Mesenchymal stem cell (in vitro differentiated cells and primary cell): ENCODE results near the gene ZFHX3.

Experiments
- DNase-seq: peaks from one replicate; pipeline ENCODE4 v3.0.0-alpha.2; 2013
- H2AFZ ChIP-seq: one replicate; pipeline ENCODE4 v1.6.1; 2013; ENCODE audit warnings: low read depth, mild to moderate bottlenecking, control low read depth, inconsistent platforms, low read length, moderate library complexity
- H2AK5ac ChIP-seq: 2 replicates; pipeline ENCODE4 v1.6.1; 2013; ENCODE audit warnings: low read length, moderate library complexity, mild to moderate bottlenecking, inconsistent platforms; ENCODE audit not compliant: severe bottlenecking
- H2BK120ac ChIP-seq: one replicate; pipeline ENCODE4 v1.6.1; 2013; ENCODE audit warnings: low read depth, mild to moderate bottlenecking, inconsistent platforms, low read length, moderate library complexity
- H2BK12ac ChIP-seq, 2 experiments: one replicate each; pipeline ENCODE4 v1.6.1; 2013; ENCODE audit warnings: inconsistent platforms in 2 of 2, low read length in 2 of 2, mild to moderate bottlenecking in 2 of 2, moderate library complexity in 2 of 2, control low read depth in 1 of 2
- H2BK15ac ChIP-seq: one replicate; pipeline ENCODE4 v1.6.1; 2013; ENCODE audit warnings: mild to moderate bottlenecking, low read depth, inconsistent platforms; ENCODE audit not compliant: poor library complexity, severe bottlenecking
- H2BK5ac ChIP-seq: 2 replicates; pipeline ENCODE4 v1.6.1; 2013; ENCODE audit warnings: low read depth, mild to moderate bottlenecking, low read length, control low read depth, inconsistent platforms; ENCODE audit not compliant: poor library complexity, severe bottlenecking
- H3K14ac ChIP-seq, 2 experiments: one replicate each; pipeline ENCODE4 v1.6.1; 2013; ENCODE audit warnings: inconsistent platforms in 2 of 2, low read length in 2 of 2, control low read depth in 1 of 2, mild to moderate bottlenecking in 1 of 2, moderate library complexity in 1 of 2
- H3K18ac ChIP-seq, 2 experiments: one replicate each; pipeline ENCODE4 v1.6.1; 2013; ENCODE audit warnings: inconsistent platforms in 2 of 2, low read length in 2 of 2, control low read depth in 1 of 2, low read depth in 1 of 2, mild to moderate bottlenecking in 1 of 2
- H3K23ac ChIP-seq, 2 experiments: one replicate each; pipeline ENCODE4 v1.6.1; 2013; ENCODE audit warnings: inconsistent platforms in 2 of 2, low read length in 2 of 2, mild to moderate bottlenecking in 2 of 2, moderate library complexity in 2 of 2, control low read depth in 1 of 2
- H3K27ac ChIP-seq: 2 replicates; pipeline ENCODE4 v1.5.1; 2013; ENCODE audit warnings: mild to moderate bottlenecking, moderate library complexity, low read length, control low read depth, inconsistent platforms; ENCODE audit not compliant: poor library complexity, severe bottlenecking
- H3K27me3 ChIP-seq, 2 experiments: 2 replicates each; pipeline versions ENCODE4 v1.6.1 to v1.7.0; 2013; ENCODE audit warnings: low read length in 2 of 2, mild to moderate bottlenecking in 2 of 2, moderate library complexity in 2 of 2, control low read depth in 1 of 2, inconsistent platforms in 1 of 2; ENCODE audit not compliant: control insufficient read depth in 1 of 2, insufficient read depth in 1 of 2
- H3K36me3 ChIP-seq, 2 experiments: 2 replicates each; pipeline versions ENCODE4 v1.6.1 to v1.7.0; 2013; ENCODE audit warnings: low read length in 2 of 2, control low read depth in 1 of 2, inconsistent platforms in 1 of 2, low read depth in 1 of 2, mild to moderate bottlenecking in 1 of 2; ENCODE audit not compliant: insufficient read depth in 2 of 2, control insufficient read depth in 1 of 2
- H3K4ac ChIP-seq, 2 experiments: one replicate each; pipeline ENCODE4 v1.6.1; 2013; ENCODE audit warnings: inconsistent platforms in 2 of 2, low read length in 2 of 2, mild to moderate bottlenecking in 2 of 2, moderate library complexity in 2 of 2, control low read depth in 1 of 2, low read depth in 1 of 2
- H3K4me1 ChIP-seq: 2 replicates; pipeline ENCODE4 v1.6.1; 2013; ENCODE audit warnings: low read depth, low read length, control low read depth; ENCODE audit not compliant: control insufficient read depth, insufficient read depth
- H3K4me2 ChIP-seq: 2 replicates; pipeline ENCODE4 v1.6.1; 2013; ENCODE audit warnings: low read length, mild to moderate bottlenecking, inconsistent platforms; ENCODE audit not compliant: poor library complexity, severe bottlenecking
- H3K4me3 ChIP-seq, 2 experiments: 2 replicates each; pipeline versions ENCODE4 v1.5.1 to v1.7.0; 2013; ENCODE audit warnings: low read length in 2 of 2, mild to moderate bottlenecking in 2 of 2, control low read depth in 1 of 2, low read depth in 1 of 2; ENCODE audit not compliant: insufficient read depth in 1 of 2
- H3K79me1 ChIP-seq: replicated peaks from 2 replicates; pipeline ENCODE4 v1.6.1; 2013; ENCODE audit warnings: mild to moderate bottlenecking, control low read depth, low read length, inconsistent platforms; ENCODE audit not compliant: poor library complexity, severe bottlenecking
- H3K9ac ChIP-seq: 2 replicates; pipeline ENCODE4 v1.7.0; 2013; ENCODE audit warnings: mild to moderate bottlenecking, low read length, moderate library complexity
- H3K9me3 ChIP-seq: 2 replicates; pipeline ENCODE4 v1.7.0; 2013; ENCODE audit warnings: mild to moderate bottlenecking, low read length; ENCODE audit not compliant: control insufficient read depth
- H4K8ac ChIP-seq: one replicate; pipeline ENCODE4 v1.6.1; 2013; ENCODE audit warnings: inconsistent platforms, mild to moderate bottlenecking, low read length, moderate library complexity
- H4K91ac ChIP-seq: one replicate; pipeline ENCODE4 v1.6.1; 2013; ENCODE audit warnings: mild to moderate bottlenecking, low read length, inconsistent platforms
- WGBS: methylation state at CpG from one replicate; pipeline ENCODE4 v1.1.7; 2013; ENCODE audit warnings: mixed read lengths; 5-methylcytosine and 5-hydroxymethylcytosine counted together

The ZFHX3 gene

DNA sequence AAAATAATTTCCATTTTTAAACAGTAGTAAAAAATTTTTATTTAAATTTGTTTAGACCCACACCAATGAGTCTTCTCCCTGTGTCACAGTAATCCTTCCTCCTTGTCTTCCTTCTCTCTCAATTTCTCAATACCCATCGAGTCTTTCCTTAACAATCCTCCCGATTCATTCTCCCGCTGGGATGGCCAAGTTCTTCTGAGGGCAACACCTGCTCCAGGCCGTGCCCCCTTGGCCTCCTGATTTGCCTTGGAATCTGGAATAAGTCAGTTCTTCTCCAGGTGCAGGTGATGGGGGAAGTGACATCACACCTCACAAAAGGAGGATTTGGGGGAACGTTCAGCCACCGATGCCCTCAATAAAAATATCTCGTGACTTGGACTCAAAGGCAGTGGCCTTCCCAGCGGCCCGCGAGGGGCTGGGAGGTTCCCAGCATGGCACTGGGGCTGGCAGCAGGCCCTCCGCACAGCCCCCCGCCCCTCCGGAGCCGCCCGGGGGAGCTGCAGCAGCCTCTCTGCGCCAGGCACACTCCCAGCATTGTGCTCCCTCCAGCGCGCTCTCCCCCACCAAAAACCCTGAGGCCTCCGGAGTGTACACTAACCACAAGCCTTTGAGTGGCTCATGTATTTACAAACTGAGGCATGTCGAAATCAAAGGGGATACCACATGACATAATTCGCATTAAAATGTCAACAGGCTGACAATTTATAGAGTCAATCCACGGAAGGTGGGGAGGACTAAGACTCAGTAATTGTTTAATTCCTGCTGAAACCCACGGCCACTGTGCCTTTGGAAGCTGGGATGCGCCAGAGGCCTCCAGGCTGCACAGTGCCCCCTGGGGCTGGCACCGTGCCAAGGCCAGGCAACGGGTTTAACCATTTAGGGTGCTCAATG is 120.5 kb downstream of the ZFHX3 start:
- Histone ChIP-seq H2BK15ac (no peak overlapping the region), H3K4ac (peak overlapping the region; percentile 12 to 35), H3K14ac (no peak overlapping the region), H2AK5ac (no peak overlapping the region), H3K27ac (no peak overlapping the region), H2BK12ac (peak overlapping the region in 1 of 2 experiments; percentile 49), H4K8ac (no peak overlapping the region), H3K4me1 (peaks cover 6% of the 10 kb centered on the region), H3K9ac (no peak overlapping the region), H3K4me2 (peak overlapping the region; percentile 29), H3K79me1 (peaks cover 23% of the 10 kb centered on the region), H2AFZ (no peak overlapping the region), H2BK5ac (no peak overlapping the region), H3K36me3 (no peaks in the 10 kb centered on the region), H3K18ac (peak overlapping the region; percentile 11 to 71), H3K9me3 (no peaks in the 10 kb centered on the region), H3K27me3 (no peaks in the 10 kb centered on the region), H3K23ac (no peak overlapping the region), H4K91ac (peak overlapping the region; percentile 52), H2BK120ac (no peak overlapping the region), H3K4me3 (no peak overlapping the region)
- WGBS: 74% methylated on average over 24 of the region's 26 CpGs
- DNase-seq: peak; percentile 97

DNA sequence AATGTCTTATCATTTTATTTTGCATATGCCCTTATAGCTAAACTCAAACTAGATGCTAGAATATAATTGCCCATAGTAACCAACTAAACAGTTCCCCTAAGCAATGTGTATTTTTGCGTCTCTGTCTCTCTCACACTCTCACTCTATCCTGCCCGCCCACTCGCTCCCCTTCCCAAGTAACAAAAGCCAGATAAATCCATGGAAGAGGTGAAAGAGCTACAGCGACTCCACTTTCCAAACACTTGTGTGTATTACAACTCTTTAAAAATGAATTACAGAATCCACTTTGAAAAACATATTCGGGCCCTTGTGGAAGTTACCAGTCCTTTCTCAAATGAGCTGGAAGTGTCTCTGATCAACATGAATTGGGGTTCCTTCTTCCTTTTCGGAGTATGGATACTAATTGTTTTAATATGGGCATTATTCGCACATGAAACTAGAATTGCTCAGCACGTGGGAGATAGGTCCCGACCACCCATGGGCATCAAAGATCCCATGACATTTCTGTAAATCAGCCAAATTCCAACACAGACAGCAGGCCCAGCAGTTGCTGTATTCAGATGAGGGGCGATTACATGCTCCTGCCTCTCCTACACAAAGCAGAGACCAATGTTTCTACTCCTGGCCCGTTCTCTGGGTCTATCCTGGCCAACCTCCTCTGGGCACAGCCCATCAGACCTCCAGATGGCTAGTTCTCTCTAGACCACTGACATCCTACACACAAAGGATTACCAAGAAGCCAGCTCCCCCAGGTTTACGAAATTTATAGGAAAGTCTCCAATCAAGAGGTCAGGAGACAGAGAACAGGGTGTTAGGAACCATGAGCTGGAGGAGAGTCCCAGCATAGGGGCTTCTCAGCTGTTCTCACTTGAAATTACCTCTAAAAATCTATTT is 121.5 kb downstream of the ZFHX3 start:
- DNase-seq: no peak
- Histone ChIP-seq H3K79me1 (peaks cover 29% of the 10 kb centered on the region), H3K18ac (no peak overlapping the region), H2BK15ac (no peak overlapping the region), H3K4ac (peak overlapping the region in 1 of 2 experiments; percentile 48), H3K27ac (no peak overlapping the region), H2BK12ac (peak overlapping the region in 1 of 2 experiments; percentile 69), H4K91ac (no peak overlapping the region), H3K36me3 (no peaks in the 10 kb centered on the region), H3K14ac (no peak overlapping the region), H2BK5ac (no peak overlapping the region), H3K9ac (no peak overlapping the region), H3K23ac (no peak overlapping the region), H4K8ac (no peak overlapping the region), H3K4me3 (no peak overlapping the region), H3K27me3 (no peaks in the 10 kb centered on the region), H3K4me1 (peaks cover 12% of the 10 kb centered on the region), H2AK5ac (no peak overlapping the region), H2AFZ (no peak overlapping the region), H2BK120ac (no peak overlapping the region), H3K9me3 (no peaks in the 10 kb centered on the region), H3K4me2 (no peak overlapping the region)
- 95% methylated on average over 11 of the region's 12 CpGs for WGBS

DNA sequence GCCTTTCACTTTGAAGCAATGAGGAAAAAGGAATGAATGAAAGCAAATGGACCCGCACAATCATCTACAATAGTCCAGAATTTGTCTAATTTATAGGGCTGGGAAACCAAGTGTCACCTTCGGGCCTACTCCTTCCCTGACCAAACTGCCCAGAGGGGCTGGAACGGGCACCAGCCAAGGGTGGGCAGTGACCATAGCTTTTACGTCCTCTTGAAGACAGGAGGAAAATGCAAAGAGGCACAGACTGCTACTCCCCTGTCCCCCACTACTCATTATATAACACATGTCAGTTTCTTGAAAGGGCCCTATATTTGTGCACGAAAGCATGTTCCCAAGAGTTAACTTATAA is 122.3 kb downstream of the ZFHX3 start:
- no peak overlapping the region for H3K9ac ChIP-seq
- no peak overlapping the region for H2AFZ ChIP-seq
- no peaks in the 10 kb centered on the region for H3K9me3 ChIP-seq
- no peak overlapping the region for H3K23ac ChIP-seq
- no peak overlapping the region for H3K14ac ChIP-seq
- no peaks in the 10 kb centered on the region for H3K36me3 ChIP-seq
- no peak overlapping the region for H2AK5ac ChIP-seq
- no peak for DNase-seq
- H3K4me3 ChIP-seq: no peak overlapping the region
- no peak overlapping the region for H2BK12ac ChIP-seq
- H3K4me1 ChIP-seq: peaks cover 14% of the 10 kb centered on the region
- no peak overlapping the region for H3K27ac ChIP-seq
- 97% methylated on average over 4 of the region's 5 CpGs for WGBS
- no peak overlapping the region for H2BK5ac ChIP-seq
- H4K8ac ChIP-seq: no peak overlapping the region
- no peaks in the 10 kb centered on the region for H3K27me3 ChIP-seq
- H2BK15ac ChIP-seq: no peak overlapping the region
- H3K4me2 ChIP-seq: no peak overlapping the region
- no peak overlapping the region for H3K18ac ChIP-seq
- H2BK120ac ChIP-seq: no peak overlapping the region
- H4K91ac ChIP-seq: no peak overlapping the region
- H3K79me1 ChIP-seq: peaks cover 30% of the 10 kb centered on the region
- no peak overlapping the region for H3K4ac ChIP-seq
